ENCODE measurements around the gene ENSA.
A peak's percentile ranks its signal among the peaks of the same experiment; 100 is the strongest.
"Not testable (repeated sequence)": the region's sequence is repeated elsewhere in the genome, so short reads cannot be mapped to it uniquely, and the experiment has no call there.

Gene ENSA

DNA sequence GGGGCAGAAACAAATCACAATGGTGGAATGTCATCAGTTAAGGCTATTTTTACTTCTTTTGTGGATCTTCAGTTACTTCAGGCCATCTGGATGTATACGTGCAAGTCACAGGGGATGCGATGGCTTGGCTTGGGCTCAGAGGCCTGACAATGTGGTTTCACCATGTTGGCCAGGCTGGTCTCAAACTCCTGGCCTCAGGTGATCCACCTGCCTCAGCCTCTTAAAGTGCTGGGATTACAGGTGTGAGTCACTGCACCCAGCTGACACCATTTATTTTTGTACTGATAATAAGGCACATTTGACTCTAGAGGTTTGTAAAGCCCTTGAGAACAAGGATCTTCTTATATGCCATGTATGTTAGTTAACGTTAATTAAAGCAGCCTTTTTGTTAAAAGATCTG is 48.4 kb downstream of the ENSA start:
- DNase-seq (ENCODE audit: low spot score): not testable (repeated sequence)

GRCh38 chr1:150579945-150580642 is 49.3 kb downstream of the ENSA start:
- no peak for DNase-seq (ENCODE audit: low spot score)

DNA sequence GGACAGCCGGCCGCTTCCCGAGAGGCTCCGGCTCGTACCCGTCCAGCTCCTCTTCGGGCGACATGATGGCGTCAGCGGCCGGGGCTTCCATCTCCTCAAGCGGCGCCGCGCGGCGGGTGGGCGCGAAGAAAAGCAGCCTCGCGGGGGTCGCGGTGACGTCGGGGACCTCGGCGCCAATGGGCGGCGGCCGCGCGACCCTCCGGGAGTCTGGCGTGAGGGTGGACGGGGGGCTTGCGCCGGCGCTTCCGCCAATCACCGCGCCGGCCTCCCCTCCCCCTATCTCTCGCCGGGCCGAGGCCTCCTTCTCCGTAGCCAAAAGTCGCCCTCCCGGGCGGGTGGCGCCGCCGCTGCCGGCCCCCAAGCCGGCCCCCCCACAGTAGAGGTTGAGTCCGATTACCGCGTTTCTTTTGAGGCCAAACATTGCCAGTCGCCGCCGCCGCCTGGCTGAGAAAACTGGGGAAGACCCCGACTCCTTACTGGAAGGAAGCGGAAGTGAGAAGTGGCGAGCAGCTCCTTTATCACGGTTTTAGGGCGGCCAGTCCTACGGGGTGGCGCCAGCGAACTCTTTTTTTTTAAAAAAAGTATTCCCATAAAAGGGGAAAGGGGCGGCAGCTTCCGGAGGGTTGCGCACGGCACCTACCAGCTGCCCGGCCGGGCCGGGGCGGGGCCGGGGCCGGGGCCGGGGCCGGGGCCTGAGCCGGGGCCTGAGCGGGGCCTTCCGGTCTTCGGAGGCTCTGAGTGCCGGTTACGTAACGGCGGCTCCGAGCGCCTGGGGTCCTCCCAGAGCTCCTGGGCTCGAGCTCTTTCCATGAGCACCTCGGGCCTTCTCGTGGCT is 50.1 kb downstream of the ENSA start, which contains the start of gene MCL1:
Gene MCL1, minus strand, starts transcription at position 501 of the 835 bp plus-strand sequence. Its CDS starts 80 bp downstream, at position 421.
- peak; percentile 97 for DNase-seq (ENCODE audit: low spot score)

DNA sequence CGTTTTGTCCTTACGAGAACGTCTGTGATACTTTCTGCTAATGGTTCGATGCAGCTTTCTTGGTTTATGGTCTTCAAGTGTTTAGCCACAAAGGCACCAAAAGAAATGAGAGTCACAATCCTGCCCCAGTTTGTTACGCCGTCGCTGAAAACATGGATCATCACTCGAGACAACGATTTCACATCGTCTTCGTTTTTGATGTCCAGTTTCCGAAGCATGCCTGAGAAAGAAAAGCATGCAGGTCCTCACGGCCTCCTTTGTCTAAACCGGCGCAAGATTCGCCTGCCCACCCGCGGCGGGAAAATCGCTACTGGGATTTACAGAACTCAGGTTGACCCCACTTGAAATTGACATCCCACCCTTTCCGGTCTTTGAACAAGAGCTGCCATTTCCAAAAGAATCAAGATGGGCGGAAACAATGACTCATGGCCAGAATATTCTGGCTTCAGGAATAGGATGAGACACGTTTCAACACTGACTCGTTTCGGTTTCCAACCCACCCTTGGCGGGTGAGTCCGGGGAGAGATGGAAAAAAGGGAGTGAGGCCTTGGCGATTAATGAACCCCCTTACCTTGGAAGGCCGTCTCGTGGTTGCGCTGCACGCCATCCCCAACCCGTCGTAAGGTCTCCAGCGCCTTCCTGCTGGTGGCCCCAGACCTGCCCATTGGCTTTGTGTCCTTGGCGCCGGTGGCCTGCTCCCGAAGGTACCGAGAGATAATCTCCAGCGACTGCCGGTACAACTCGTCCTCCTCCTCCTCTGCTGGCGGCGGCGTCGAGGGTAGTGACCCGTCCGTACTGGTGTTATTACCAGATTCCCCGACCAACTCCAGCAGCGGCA is 50.9 kb downstream of the ENSA start:
- peak; percentile 94 for DNase-seq (ENCODE audit: low spot score)

DNA sequence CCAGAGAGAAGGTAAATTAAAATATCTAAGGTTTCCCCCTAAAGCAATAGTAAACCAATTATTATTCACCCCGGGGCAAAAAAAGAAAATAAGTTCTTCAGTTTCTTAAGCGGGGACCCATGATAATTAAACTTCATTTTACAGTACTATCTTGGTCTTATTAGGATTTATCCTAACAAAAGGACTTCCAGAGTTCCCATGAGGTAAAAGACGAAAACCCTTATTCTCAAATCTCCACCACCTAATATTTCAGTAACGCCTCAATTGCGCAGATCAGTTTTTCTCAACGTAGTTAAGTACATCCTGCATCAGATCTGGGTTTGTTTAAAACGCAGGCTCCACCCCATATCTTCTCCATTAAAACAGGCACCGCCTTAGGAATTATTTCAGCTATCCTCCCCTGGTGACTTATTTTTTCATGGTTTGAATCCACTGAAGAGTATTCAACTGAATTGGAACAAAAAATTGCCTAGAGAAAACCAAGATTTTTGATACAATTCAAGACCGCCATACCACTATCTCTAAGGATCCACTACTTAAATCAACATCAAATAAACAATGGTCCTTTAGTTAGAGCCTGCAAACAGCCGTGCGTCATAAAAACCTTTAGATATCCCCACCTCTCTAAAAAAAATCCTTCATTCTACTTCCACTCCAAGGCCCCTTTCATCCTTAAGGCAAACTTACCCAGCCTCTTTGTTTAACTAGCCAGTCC is 51.7 kb downstream of the ENSA start:
- peak; percentile 63 for DNase-seq (ENCODE audit: low spot score)

DNA sequence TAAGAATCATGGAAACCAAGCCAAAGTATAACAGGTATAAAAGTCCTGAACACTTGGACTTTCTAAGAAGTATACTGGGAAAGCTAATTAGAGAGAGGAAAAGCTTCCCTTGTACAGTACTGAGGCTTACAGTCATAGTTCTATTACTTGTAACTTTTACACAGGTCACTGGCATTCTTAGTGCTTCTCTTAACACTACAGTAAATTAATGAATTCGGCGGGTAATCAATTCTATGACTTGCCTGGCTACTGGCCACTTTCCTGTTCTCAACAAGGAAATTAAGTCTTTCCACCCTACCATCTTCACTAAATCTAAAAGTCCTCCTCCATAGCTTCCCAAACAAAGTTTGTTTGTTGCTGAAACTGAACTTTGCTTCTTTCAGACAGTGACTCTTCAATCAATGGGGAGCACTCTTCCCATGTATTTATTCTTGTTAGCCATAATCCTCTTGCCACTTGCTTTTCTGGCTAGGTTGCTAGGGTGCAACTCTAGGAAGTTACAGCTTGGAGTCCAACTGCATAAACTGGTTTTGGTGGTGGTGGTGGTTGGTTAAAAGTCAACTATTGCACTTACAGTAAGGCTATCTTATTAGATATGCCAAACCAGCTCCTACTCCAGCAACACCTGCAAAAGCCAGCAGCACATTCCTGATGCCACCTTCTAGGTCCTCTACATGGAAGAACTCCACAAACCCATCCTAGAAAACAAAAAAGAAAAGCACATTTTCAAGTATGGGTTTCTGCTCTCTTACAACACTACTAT is 52.4 kb downstream of the ENSA start:
- DNase-seq (ENCODE audit: low spot score): peak; percentile 58

GRCh38 chr1:150576367-150576711 is 53.1 kb downstream of the ENSA start:
- no peak for DNase-seq (ENCODE audit: low spot score)

DNA sequence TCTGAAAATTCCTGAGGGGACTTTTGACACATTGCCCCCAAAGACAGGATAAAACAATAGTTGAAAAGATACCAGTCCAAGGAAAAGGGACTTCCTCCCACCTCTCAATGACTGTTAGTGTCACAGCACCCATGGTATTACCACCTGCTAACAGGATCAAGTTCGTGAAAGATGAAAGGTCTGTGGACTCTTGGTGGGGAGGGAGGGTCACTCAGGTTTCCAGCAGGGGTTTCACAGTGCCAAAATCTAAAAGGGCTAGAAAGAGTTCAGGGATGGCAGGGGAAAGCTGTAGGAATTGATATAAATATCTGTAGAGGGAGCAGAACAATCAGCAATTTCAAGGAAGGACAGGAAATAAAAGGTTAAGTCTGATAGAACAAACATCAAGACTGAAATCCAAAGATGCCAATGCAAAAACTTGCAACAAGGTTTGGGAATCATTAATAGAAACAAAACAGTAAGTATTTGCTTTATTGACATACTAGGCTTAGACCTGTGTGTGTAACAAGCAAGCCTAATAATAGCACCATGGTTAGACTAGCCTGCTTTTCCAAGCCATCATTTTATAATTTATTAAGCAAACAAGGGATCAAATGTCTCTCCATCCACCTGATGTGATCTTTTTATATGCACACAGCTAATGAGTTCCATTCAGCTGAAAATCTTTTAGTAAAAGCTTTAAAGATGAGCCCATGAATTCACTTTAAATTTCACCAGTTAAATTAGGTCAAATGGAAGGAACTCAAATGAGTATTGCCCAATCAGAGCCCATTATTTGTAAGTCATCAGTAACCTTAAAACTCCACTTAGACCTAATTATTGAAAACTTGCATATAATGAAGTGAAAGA is 53.7 kb downstream of the ENSA start:
- no peak for DNase-seq (ENCODE audit: low spot score)

GRCh38 chr1:150575072-150575489 is 54.3 kb downstream of the ENSA start:
- peak; percentile 72 for DNase-seq (ENCODE audit: low spot score)

- peak; percentile 75 for DNase-seq (ENCODE audit: low spot score)
These were observed 54.9 kb downstream of the ENSA start for GRCh38 chr1:150574260-150575071.

DNA sequence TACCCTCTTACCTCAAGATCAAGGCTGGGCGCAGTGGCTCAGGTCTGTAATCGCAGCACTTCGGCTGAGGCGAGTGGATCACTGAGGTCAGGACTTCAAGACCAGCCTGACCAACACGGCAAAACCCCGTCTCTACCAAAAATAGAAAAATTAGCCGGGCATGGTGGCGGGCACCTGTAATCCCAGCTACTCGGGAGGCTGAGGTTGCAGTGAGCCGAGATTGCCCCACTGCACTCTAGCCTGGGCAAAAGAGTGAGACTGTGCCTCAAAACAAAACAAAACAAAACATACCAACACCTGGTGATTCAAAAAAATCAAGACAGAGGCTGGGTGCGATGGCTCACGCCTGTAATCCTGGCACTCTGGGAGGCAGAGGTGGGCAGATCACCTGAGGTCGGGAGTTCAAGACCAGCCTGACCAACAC is 55.8 kb downstream of the ENSA start:
- peak; percentile 74 for DNase-seq (ENCODE audit: low spot score)

- DNase-seq (ENCODE audit: low spot score): peak; percentile 81
These were observed 56.3 kb downstream of the ENSA start for GRCh38 chr1:150572918-150573647.
